ENCODE results near the gene AGBL3. TPM values are rescaled to one million over a fixed set of nuclear protein-coding genes. Genes with fewer than 3 reads are reported as not detected.

The AGBL3 gene
- total RNA-seq, 1 experiment from 2014 or later = 2.1 TPM

DNA sequence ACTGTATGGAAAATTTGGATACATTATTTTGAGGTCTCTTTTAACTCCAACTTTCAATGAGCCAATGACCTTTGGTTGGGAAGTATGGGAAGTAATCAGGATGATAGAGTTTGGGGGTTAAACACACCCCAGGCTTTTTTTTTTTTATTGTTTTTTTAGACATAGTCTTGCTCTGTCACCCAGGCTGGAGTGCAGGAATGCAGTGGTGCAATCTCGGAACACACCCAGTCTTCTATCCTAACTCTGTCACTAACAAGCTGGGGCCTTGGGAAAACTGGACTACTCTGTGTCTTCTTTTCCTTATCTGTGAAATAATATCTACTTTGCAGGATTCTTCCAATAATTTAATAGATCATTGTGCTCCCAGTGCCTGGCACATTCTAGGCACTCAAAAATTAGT is 37.6 kb upstream of the AGBL3 start (continued):
- no peak for TF ChIP-seq NFATC4 (CRISPR knock-in tag; IDR thresholded peaks at IDR 0.05)
- TF ChIP-seq, protein P1, sequence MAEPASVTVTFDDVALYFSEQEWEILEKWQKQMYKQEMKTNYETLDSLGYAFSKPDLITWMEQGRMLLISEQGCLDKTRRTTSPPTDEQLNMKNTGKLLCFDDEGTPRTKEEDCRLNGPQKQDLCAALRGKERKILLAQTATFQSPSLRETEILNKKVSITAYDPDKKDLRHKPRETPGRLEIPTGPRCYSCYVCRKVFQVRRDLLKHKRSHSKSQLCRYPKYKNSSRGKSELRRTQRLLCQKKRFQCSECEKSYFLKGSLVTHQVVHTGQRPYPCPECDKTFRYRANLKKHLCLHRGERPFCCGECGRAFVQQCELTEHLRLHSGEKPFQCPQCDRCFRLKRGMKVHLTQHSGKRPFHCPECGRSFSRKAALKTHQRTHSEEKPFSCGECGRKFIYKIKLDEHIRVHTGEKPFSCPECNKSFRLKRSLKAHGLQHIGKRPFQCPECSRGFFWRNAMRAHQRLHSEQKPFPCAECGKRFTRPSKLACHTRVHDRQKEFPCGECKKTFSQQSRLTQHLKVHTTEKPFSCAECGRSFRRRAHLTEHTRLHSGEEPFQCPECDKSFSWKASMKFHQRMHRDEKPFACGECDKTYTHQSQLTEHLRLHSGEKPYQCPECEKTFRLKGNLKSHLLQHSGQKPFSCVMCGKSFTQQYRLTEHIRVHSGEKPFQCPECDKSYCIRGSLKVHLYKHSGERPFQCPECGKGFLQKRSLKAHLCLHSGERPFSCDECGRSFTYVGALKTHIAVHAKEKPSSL (CRISPR knock-in tag; conservative IDR thresholded peaks at IDR 0.05) = no peak

DNA sequence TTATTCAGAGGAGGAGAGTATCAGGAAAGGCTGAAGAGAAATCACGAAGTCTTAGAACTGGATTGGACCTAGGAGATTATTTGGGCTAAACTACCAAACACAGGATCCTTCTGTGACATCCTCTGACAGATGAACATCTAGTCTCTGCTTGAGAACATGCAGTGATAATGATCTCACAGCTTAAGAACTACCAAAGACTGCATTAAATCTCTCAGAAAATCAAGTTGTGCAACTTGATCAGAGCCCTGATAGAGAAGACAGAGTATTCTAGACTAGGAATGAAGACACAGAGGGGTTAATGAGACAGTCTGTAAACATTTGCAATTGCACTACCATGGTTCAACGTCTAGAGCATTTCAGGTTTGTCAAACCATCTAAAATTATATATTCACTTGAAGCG is 37.1 kb upstream of the AGBL3 start:
- DNase-seq (ENCODE audit: low spot score) (no peak), ATAC-seq (no peak)
- ChIA-PET POLR2A (no interaction called here), CTCF (no interaction called here)
- Mint-ChIP-seq H3K27ac (no peak overlapping the region), H3K4me1 (no peaks in the 10 kb centered on the region), H3K9me3 (no peaks in the 10 kb centered on the region), H3K36me3 (peaks cover 36% of the 10 kb centered on the region), H3K27me3 (ENCODE audit: low read depth) (no peaks in the 10 kb centered on the region), H3K4me3 (no peak overlapping the region)
- TF ChIP-seq NFYB (CRISPR knock-in tag; conservative IDR thresholded peaks at IDR 0.05; ENCODE audit: low read depth) (no peak), CBFB (CRISPR knock-in tag; IDR thresholded peaks at IDR 0.05; ENCODE audit: low read depth) (no peak), PREB (CRISPR knock-in tag; IDR thresholded peaks at IDR 0.05; ENCODE audit: borderline replicate concordance) (no peak), FOXP1 (CRISPR knock-in tag; IDR thresholded peaks at IDR 0.05; ENCODE audit: borderline replicate concordance) (no peak)
- TF ChIP-seq, protein P2, sequence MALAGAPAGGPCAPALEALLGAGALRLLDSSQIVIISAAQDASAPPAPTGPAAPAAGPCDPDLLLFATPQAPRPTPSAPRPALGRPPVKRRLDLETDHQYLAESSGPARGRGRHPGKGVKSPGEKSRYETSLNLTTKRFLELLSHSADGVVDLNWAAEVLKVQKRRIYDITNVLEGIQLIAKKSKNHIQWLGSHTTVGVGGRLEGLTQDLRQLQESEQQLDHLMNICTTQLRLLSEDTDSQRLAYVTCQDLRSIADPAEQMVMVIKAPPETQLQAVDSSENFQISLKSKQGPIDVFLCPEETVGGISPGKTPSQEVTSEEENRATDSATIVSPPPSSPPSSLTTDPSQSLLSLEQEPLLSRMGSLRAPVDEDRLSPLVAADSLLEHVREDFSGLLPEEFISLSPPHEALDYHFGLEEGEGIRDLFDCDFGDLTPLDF (CRISPR knock-in tag; IDR thresholded peaks at IDR 0.05) = no peak

DNA sequence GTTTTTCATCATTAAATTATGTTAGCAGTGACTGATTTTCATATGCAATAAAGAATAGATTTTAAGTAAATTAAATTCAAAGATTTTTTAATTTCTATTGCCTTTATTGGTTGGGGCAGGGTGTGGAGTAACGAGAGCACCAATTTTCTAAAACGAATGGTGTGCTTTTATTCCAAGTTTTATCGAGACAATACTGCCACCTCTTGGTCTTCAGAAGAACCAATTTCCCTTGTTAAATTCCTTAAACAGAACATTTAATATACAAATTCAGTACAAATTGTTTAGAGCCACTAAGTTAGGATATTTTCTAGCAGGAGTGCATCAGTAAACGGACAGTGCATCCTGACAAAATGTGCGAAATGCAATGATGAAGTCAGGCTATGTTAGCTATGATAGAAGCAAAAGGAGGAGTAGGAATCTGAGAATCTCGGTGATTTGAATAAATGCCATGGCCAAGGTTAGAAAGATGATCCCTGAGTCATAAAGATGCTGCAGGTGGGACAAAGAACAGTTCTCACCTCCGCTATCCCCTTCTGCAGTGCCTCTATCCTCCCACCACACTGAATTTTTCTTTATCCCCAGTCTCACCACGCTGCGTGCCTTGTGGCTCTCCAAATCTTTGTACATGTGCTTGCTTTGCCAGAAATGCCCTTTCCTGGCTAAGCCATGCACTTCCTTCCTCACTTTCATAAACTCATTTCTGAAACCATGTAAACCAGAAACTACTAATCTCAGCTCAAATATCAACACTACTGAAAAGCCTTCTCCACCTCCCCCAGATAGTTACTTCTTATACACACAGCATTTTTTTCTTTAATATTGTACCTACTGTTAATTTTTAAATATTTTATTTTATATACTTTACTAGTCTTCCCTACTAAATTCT is 31.9 kb upstream of the AGBL3 start:
- ATAC-seq = no peak
- POLR2A ChIA-PET = no interaction called here
- TF ChIP-seq GABPB1 (CRISPR knock-in tag; IDR thresholded peaks at IDR 0.05) = no peak
- TF ChIP-seq, protein P3, sequence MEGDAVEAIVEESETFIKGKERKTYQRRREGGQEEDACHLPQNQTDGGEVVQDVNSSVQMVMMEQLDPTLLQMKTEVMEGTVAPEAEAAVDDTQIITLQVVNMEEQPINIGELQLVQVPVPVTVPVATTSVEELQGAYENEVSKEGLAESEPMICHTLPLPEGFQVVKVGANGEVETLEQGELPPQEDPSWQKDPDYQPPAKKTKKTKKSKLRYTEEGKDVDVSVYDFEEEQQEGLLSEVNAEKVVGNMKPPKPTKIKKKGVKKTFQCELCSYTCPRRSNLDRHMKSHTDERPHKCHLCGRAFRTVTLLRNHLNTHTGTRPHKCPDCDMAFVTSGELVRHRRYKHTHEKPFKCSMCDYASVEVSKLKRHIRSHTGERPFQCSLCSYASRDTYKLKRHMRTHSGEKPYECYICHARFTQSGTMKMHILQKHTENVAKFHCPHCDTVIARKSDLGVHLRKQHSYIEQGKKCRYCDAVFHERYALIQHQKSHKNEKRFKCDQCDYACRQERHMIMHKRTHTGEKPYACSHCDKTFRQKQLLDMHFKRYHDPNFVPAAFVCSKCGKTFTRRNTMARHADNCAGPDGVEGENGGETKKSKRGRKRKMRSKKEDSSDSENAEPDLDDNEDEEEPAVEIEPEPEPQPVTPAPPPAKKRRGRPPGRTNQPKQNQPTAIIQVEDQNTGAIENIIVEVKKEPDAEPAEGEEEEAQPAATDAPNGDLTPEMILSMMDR (IDR thresholded peaks at IDR 0.05) = peak; percentile 14; the same call in 1 of the 2 replicates
- H3K9me3 Mint-ChIP-seq = no peaks in the 10 kb centered on the region
- no peak overlapping the region for H3K4me3 Mint-ChIP-seq
- no peak overlapping the region; the same call in 1 of the 2 replicates for H3K27ac Mint-ChIP-seq
- CTCF ChIA-PET = interaction anchor here (1.0 to 1.5 kb wide), 2 partner anchors 230 to 321 kb away, joined by 3 to 5 read pairs; no protein-coding TSS in a partner anchor
- no peaks in the 10 kb centered on the region for H3K27me3 Mint-ChIP-seq (ENCODE audit: low read depth)
- no peak for DNase-seq (ENCODE audit: low spot score)
- H3K4me1 Mint-ChIP-seq = no peaks in the 10 kb centered on the region
- peaks cover 57% of the 10 kb centered on the region for H3K36me3 Mint-ChIP-seq

- no peaks in the 10 kb centered on the region for H3K27me3 Mint-ChIP-seq (ENCODE audit: low read depth)
- no peak overlapping the region for H3K4me3 Mint-ChIP-seq
- H3K27ac Mint-ChIP-seq = no peak overlapping the region
- no peaks in the 10 kb centered on the region for H3K4me1 Mint-ChIP-seq
- DNase-seq (ENCODE audit: low spot score) (no peak), ATAC-seq (no peak)
- POLR2A ChIA-PET = no interaction called here
- H3K36me3 Mint-ChIP-seq = peaks cover 51% of the 10 kb centered on the region
- TF ChIP-seq FOXK1 (CRISPR knock-in tag; IDR thresholded peaks at IDR 0.05) = no peak
- TF ChIP-seq, protein P4, sequence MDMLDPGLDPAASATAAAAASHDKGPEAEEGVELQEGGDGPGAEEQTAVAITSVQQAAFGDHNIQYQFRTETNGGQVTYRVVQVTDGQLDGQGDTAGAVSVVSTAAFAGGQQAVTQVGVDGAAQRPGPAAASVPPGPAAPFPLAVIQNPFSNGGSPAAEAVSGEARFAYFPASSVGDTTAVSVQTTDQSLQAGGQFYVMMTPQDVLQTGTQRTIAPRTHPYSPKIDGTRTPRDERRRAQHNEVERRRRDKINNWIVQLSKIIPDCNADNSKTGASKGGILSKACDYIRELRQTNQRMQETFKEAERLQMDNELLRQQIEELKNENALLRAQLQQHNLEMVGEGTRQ (CRISPR knock-in tag; IDR thresholded peaks at IDR 0.05) = no peak
- no peak for TF ChIP-seq CBFB (CRISPR knock-in tag; IDR thresholded peaks at IDR 0.05; ENCODE audit: low read depth)
- TF ChIP-seq, protein P5, sequence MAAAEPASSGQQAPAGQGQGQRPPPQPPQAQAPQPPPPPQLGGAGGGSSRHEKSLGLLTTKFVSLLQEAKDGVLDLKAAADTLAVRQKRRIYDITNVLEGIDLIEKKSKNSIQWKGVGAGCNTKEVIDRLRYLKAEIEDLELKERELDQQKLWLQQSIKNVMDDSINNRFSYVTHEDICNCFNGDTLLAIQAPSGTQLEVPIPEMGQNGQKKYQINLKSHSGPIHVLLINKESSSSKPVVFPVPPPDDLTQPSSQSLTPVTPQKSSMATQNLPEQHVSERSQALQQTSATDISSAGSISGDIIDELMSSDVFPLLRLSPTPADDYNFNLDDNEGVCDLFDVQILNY (CRISPR knock-in tag; IDR thresholded peaks at IDR 0.05) = no peak
- TF ChIP-seq MAX (CRISPR knock-in tag; IDR thresholded peaks at IDR 0.05) = no peak
- CTCF ChIA-PET = no interaction called here
- H3K9me3 Mint-ChIP-seq = no peaks in the 10 kb centered on the region
These were observed 29.3 kb upstream of the AGBL3 start for GRCh38 chr7:134957005-134957404.

All from WTC11 (cell line).